Measurements from ENCODE around the gene TRIM7. TPM values are rescaled to one million over a fixed set of nuclear protein-coding genes. Genes with fewer than 3 reads are reported as not detected.

The TRIM7 gene
- total and polyA plus RNA-seq, 9 of the 15 experiments (the other 6 are each of a cell fraction or from before 2014, with no cell fraction given) = 2.6 to 14.9 (median 8.9) TPM

DNA sequence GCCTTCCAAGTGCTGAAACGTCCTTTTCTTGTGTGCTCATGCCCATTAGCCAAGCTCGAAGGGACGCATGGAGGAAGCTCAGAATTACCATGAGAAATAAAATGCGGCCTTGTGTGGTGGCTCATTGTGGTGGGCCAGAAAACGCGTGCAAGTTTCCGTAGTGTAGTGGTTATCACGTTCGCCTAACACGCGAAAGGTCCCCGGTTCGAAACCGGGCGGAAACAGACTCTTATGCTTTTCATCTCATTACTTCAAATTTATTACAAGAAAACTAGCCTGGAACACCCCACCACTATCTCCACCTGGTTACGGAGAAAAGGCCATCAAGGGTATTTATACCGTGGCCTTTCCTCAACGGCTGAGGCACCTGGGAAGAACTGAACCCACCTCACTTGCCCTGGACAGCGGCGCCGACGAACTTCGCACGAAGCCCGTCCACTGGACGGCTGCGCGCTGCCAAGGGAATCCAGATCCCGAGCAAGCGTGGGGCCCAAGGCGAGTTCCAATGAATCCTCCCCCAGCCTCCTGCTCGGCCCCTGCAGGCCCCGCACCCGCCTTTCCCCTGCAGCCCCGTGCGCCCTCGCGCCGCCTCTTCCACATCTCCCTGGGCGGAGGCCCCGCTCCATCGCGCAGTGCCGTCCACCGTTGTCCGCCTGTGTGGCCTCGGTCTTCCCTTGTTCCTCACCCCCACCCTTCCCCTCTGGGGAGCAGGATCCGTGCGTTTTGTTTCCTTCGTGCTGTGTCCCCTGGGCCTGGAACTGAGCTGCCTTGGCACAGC lies 35.3 kb downstream of the TRIM7 start (continued):
- TF ChIP-seq, protein P1, sequence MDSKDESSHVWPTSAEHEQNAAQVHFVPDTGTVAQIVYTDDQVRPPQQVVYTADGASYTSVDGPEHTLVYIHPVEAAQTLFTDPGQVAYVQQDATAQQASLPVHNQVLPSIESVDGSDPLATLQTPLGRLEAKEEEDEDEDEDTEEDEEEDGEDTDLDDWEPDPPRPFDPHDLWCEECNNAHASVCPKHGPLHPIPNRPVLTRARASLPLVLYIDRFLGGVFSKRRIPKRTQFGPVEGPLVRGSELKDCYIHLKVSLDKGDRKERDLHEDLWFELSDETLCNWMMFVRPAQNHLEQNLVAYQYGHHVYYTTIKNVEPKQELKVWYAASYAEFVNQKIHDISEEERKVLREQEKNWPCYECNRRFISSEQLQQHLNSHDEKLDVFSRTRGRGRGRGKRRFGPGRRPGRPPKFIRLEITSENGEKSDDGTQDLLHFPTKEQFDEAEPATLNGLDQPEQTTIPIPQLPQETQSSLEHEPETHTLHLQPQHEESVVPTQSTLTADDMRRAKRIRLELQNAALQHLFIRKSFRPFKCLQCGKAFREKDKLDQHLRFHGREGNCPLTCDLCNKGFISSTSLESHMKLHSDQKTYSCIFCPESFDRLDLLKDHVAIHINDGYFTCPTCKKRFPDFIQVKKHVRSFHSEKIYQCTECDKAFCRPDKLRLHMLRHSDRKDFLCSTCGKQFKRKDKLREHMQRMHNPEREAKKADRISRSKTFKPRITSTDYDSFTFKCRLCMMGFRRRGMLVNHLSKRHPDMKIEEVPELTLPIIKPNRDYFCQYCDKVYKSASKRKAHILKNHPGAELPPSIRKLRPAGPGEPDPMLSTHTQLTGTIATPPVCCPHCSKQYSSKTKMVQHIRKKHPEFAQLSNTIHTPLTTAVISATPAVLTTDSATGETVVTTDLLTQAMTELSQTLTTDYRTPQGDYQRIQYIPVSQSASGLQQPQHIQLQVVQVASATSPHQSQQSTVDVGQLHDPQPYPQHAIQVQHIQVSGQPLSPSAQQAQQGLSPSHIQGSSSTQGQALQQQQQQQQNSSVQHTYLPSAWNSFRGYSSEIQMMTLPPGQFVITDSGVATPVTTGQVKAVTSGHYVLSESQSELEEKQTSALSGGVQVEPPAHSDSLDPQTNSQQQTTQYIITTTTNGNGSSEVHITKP (IDR thresholded peaks at IDR 0.05; ENCODE audit: partially characterized antibody) = peak; percentile 26
- TF ChIP-seq SIN3A (IDR thresholded peaks at IDR 0.05; ENCODE audit: borderline replicate concordance in 2 of 2, control insufficient read depth in 1 of 2, low read depth in 2 of 2, low read length in 2 of 2) (0 out of 4 replicates have a peak, but pooled peaks of 1 of the 2 experiments have one; percentile 14), PCBP1 (IDR thresholded peaks at IDR 0.05; ENCODE audit: low read depth, low read length, poor library complexity, severe bottlenecking) (peak; percentile 62), CBFA2T3 (IDR thresholded peaks at IDR 0.05) (peak; percentile 30; the same call in 1 of the 2 replicates), ZBED1 (IDR thresholded peaks at IDR 0.05) (peak; percentile 55; the same call in 1 of the 2 replicates), POLR3A (IDR thresholded peaks at IDR 0.05; ENCODE audit: borderline replicate concordance, extremely low read depth, insufficient read depth, insufficient read length) (peak; percentile 74)
- TF ChIP-seq, protein P2, sequence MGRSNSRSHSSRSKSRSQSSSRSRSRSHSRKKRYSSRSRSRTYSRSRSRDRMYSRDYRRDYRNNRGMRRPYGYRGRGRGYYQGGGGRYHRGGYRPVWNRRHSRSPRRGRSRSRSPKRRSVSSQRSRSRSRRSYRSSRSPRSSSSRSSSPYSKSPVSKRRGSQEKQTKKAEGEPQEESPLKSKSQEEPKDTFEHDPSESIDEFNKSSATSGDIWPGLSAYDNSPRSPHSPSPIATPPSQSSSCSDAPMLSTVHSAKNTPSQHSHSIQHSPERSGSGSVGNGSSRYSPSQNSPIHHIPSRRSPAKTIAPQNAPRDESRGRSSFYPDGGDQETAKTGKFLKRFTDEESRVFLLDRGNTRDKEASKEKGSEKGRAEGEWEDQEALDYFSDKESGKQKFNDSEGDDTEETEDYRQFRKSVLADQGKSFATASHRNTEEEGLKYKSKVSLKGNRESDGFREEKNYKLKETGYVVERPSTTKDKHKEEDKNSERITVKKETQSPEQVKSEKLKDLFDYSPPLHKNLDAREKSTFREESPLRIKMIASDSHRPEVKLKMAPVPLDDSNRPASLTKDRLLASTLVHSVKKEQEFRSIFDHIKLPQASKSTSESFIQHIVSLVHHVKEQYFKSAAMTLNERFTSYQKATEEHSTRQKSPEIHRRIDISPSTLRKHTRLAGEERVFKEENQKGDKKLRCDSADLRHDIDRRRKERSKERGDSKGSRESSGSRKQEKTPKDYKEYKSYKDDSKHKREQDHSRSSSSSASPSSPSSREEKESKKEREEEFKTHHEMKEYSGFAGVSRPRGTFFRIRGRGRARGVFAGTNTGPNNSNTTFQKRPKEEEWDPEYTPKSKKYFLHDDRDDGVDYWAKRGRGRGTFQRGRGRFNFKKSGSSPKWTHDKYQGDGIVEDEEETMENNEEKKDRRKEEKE (IDR thresholded peaks at IDR 0.05; ENCODE audit: borderline replicate concordance in 1 of 2, control insufficient read depth in 1 of 2, low read depth in 2 of 2, low read length in 1 of 2) = 0 out of 4 replicates have a peak, but pooled peaks of 1 of the 2 experiments have one; percentile 52
- TF ChIP-seq, protein P3, sequence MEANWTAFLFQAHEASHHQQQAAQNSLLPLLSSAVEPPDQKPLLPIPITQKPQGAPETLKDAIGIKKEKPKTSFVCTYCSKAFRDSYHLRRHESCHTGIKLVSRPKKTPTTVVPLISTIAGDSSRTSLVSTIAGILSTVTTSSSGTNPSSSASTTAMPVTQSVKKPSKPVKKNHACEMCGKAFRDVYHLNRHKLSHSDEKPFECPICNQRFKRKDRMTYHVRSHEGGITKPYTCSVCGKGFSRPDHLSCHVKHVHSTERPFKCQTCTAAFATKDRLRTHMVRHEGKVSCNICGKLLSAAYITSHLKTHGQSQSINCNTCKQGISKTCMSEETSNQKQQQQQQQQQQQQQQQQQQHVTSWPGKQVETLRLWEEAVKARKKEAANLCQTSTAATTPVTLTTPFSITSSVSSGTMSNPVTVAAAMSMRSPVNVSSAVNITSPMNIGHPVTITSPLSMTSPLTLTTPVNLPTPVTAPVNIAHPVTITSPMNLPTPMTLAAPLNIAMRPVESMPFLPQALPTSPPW (CRISPR knock-in tag; IDR thresholded peaks at IDR 0.05) = 0 out of 2 replicates have a peak, but pooled peaks have one; percentile 2
- TF ChIP-seq, protein P4, sequence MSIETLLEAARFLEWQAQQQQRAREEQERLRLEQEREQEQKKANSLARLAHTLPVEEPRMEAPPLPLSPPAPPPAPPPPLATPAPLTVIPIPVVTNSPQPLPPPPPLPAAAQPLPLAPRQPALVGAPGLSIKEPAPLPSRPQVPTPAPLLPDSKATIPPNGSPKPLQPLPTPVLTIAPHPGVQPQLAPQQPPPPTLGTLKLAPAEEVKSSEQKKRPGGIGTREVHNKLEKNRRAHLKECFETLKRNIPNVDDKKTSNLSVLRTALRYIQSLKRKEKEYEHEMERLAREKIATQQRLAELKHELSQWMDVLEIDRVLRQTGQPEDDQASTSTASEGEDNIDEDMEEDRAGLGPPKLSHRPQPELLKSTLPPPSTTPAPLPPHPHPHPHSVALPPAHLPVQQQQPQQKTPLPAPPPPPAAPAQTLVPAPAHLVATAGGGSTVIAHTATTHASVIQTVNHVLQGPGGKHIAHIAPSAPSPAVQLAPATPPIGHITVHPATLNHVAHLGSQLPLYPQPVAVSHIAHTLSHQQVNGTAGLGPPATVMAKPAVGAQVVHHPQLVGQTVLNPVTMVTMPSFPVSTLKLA (conservative IDR thresholded peaks at IDR 0.05) = peak; percentile 15 to 37; a peak in 2 of 4 replicates
- TF ChIP-seq, protein P5, sequence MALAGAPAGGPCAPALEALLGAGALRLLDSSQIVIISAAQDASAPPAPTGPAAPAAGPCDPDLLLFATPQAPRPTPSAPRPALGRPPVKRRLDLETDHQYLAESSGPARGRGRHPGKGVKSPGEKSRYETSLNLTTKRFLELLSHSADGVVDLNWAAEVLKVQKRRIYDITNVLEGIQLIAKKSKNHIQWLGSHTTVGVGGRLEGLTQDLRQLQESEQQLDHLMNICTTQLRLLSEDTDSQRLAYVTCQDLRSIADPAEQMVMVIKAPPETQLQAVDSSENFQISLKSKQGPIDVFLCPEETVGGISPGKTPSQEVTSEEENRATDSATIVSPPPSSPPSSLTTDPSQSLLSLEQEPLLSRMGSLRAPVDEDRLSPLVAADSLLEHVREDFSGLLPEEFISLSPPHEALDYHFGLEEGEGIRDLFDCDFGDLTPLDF (CRISPR knock-in tag; IDR thresholded peaks at IDR 0.05) = 0 out of 2 replicates have a peak, but pooled peaks have one; percentile 35
- TF ChIP-seq, protein P6, sequence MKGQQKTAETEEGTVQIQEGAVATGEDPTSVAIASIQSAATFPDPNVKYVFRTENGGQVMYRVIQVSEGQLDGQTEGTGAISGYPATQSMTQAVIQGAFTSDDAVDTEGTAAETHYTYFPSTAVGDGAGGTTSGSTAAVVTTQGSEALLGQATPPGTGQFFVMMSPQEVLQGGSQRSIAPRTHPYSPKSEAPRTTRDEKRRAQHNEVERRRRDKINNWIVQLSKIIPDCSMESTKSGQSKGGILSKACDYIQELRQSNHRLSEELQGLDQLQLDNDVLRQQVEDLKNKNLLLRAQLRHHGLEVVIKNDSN (CRISPR knock-in tag; IDR thresholded peaks at IDR 0.05) = 0 out of 2 replicates have a peak, but pooled peaks have one; percentile 15
